Posterior cingulate gyrus (tissue), 11 donors: Measurements from ENCODE around the gene LAMTOR1.
"Not testable (repeated sequence)": the region's sequence is repeated elsewhere in the genome, so short reads cannot be mapped to it uniquely, and the experiment has no call there.

Experiments
- DNase-seq, 10 donors: peaks; one replicate each; pipeline versions ENCODE4 v3.0.0 to v3.0.0-alpha.2; 2020 to 2021; ENCODE audit warnings: mixed read lengths in 3 of 10
- intact Hi-C: fragments of 100-400 bp; cut with DNase I; formaldehyde crosslinking; loops from one replicate; pipeline ENCODE4 v1.15.1; 2023

LAMTOR1 gene

GRCh38 chr11:72102946-72103753 is at the start of gene LAMTOR1:
TSS of gene LAMTOR1 (minus strand) at chr11:72103297. CDS start at chr11:72103224, 73 bp downstream.
- peak; percentile 97 to 100 (median 99) for DNase-seq
- intact Hi-C loops, result loop anchor here (1.0 to 5.0 kb wide), 3 partner anchors 9 to 176 kb away; partner anchors contain the start of genes ANAPC15, LRRC51, NUMA1 and RNF121

- DNase-seq, result no peak
- intact Hi-C loops, result no loop called here
These were observed 47.8 kb upstream of the LAMTOR1 start for GRCh38 chr11:72150882-72151281.

GRCh38 chr11:72146625-72147024 is 43.5 kb upstream of the LAMTOR1 start:
- DNase-seq, result no peak
- intact Hi-C loops, result no loop called here

GRCh38 chr11:72144807-72145565 is 41.9 kb upstream of the LAMTOR1 start:
- DNase-seq, result no peak
- intact Hi-C loops, result no loop called here

GRCh38 chr11:72142543-72142942 is 39.4 kb upstream of the LAMTOR1 start:
- DNase-seq, intact Hi-C loops: not testable (repeated sequence)

GRCh38 chr11:72142086-72142485 is 39.0 kb upstream of the LAMTOR1 start:
- intact Hi-C loops, DNase-seq: not testable (repeated sequence)

- intact Hi-C loops, result no loop called here
- DNase-seq, result no peak
These were observed 38.0 kb upstream of the LAMTOR1 start for GRCh38 chr11:72141066-72141465.

- DNase-seq, result no peak
- intact Hi-C loops, result no loop called here
These were observed 37.6 kb upstream of the LAMTOR1 start for GRCh38 chr11:72140661-72141060.

- DNase-seq, result peak in 1 of 10 donors; percentile 70
- intact Hi-C loops, result no loop called here
These were observed 36.4 kb upstream of the LAMTOR1 start for GRCh38 chr11:72139500-72139899.

- intact Hi-C loops, result no loop called here
These were observed 35.8 kb upstream of the LAMTOR1 start for GRCh38 chr11:72138821-72139390.

GRCh38 chr11:72136684-72137262 is 33.7 kb upstream of the LAMTOR1 start:
- intact Hi-C loops, result no loop called here
- DNase-seq, result peak in 1 of 10 donors; percentile 66

More at GRCh38 chr11:72138821-72139390, 35.8 kb upstream of the LAMTOR1 start:
- peak in 1 of 10 donors; percentile 56 for DNase-seq

- intact Hi-C loops, result no loop called here
- DNase-seq, result no peak
These were observed 33.0 kb upstream of the LAMTOR1 start for GRCh38 chr11:72135891-72136683.

- intact Hi-C loops, DNase-seq: not testable (repeated sequence)
These were observed 32.4 kb upstream of the LAMTOR1 start, which contains the start of gene FOLR3 for GRCh38 chr11:72135473-72135872. TSS of gene FOLR3 (plus strand) at chr11:72135725. CDS start at chr11:72135953, 228 bp downstream.

- no peak for DNase-seq
- intact Hi-C loops, result no loop called here
These were observed 29.5 kb upstream of the LAMTOR1 start for GRCh38 chr11:72132646-72133045.

GRCh38 chr11:72129381-72129780 is 26.3 kb upstream of the LAMTOR1 start:
- no peak for DNase-seq
- intact Hi-C loops, result no loop called here

- no peak for DNase-seq
- intact Hi-C loops, result no loop called here
These were observed 24.8 kb upstream of the LAMTOR1 start for GRCh38 chr11:72127923-72128322.

GRCh38 chr11:72125956-72126355 is 22.9 kb upstream of the LAMTOR1 start:
- DNase-seq, result no peak
- intact Hi-C loops, result no loop called here

GRCh38 chr11:72124046-72124445 is 20.9 kb upstream of the LAMTOR1 start:
- no peak for DNase-seq
- intact Hi-C loops, result no loop called here

GRCh38 chr11:72123117-72123653 is 20.1 kb upstream of the LAMTOR1 start:
- no peak for DNase-seq
- intact Hi-C loops, result no loop called here

GRCh38 chr11:72122607-72123006 is 19.5 kb upstream of the LAMTOR1 start:
- no peak for DNase-seq
- intact Hi-C loops, result no loop called here
